HEK293 (cell line): Measurements from ENCODE around the gene KCNIP2.
A peak's percentile ranks its signal among the peaks of the same experiment; 100 is the strongest.

Experiments
- CTCF ChIA-PET: fragments of 350-600 bp; formaldehyde crosslinking; extraction: SDS; loops from one replicate; lab custom pipeline; 2021; ENCODE audit warnings: antibody characterized with exemption; lab: Yijun Ruan, JAX
- POLR2A ChIA-PET: fragments of 300-600 bp; formaldehyde crosslinking; extraction: SDS; loops from one replicate; lab custom pipeline; 2020; ENCODE audit warnings: antibody characterized with exemption, inconsistent platforms; lab: Yijun Ruan, JAX
- H3K27ac ChIP-seq: fragments of 200-500 bp; sonication (Bioruptor generic); 2 replicates; pipeline ENCODE4 v1.5.1; 2014; ENCODE audit warnings: low read depth, low read length, control low read depth, inconsistent platforms; ENCODE audit errors: extremely low read depth
- H3K36me3 ChIP-seq, 2 experiments: fragments of 200-500 bp in 1 of 2; sonication (Bioruptor generic) in 1 of 2; 1 replicate in 1 of 2; 2 replicates in 1 of 2; pipeline ENCODE4 v1.5.1; 2014 to 2017; ENCODE audit warnings: inconsistent platforms in 2 of 2, low read length in 2 of 2; ENCODE audit not compliant: control insufficient read depth in 2 of 2, insufficient read depth in 1 of 2
- H3K4me1 ChIP-seq: fragments of 200-500 bp; sonication (Bioruptor generic); 2 replicates; pipeline ENCODE4 v1.5.1; 2014; ENCODE audit warnings: mild to moderate bottlenecking, low read length, inconsistent platforms; ENCODE audit not compliant: control insufficient read depth, insufficient read depth
- H3K4me3 ChIP-seq: 2 replicates; pipeline ENCODE4 v1.5.1; 2011; ENCODE audit warnings: low read depth, mild to moderate bottlenecking, control low read depth, low read length, moderate library complexity
- H3K9me3 ChIP-seq: fragments of 200-500 bp; sonication (Bioruptor generic); 2 replicates; pipeline ENCODE4 v1.5.1; 2014; ENCODE audit warnings: low read depth, low read length, inconsistent platforms; ENCODE audit not compliant: control insufficient read depth, insufficient read depth
- BCL11B ChIP-seq: fragments of 450-650 bp; formaldehyde crosslinking; IDR thresholded peaks from 2 replicates; pipeline ENCODE4 v1.5.1; 2016; ENCODE audit warnings: low read depth, missing biosample characterization, missing genetic modification characterization
- GLIS1 ChIP-seq: fragments of 450-650 bp; formaldehyde crosslinking; IDR thresholded peaks from 2 replicates; pipeline ENCODE4 v1.5.1; 2016; ENCODE audit warnings: missing biosample characterization, missing genetic modification characterization
- PATZ1 ChIP-seq: fragments of 450-650 bp; formaldehyde crosslinking; IDR thresholded peaks from 2 replicates; pipeline ENCODE4 v1.5.1; 2016; ENCODE audit warnings: missing biosample characterization, missing genetic modification characterization
- ZBTB17 ChIP-seq: fragments of 450-650 bp; formaldehyde crosslinking; IDR thresholded peaks from 2 replicates; pipeline ENCODE4 v1.5.1; 2016; ENCODE audit warnings: missing biosample characterization, missing genetic modification characterization
- ZBTB20 ChIP-seq: fragments of 450-650 bp; formaldehyde crosslinking; IDR thresholded peaks from 2 replicates; pipeline ENCODE4 v1.5.1; 2016; ENCODE audit warnings: missing biosample characterization, missing genetic modification characterization
- ZBTB26 ChIP-seq: fragments of 450-650 bp; formaldehyde crosslinking; optimal IDR thresholded peaks from 2 replicates; pipeline ENCODE3; 2016; ENCODE audit warnings: missing biosample characterization, mild to moderate bottlenecking, missing genetic modification characterization
- ZBTB44 ChIP-seq: fragments of 450-650 bp; IDR thresholded peaks from 2 replicates; pipeline ENCODE4 v1.5.1; 2018; ENCODE audit warnings: missing biosample characterization, mild to moderate bottlenecking, missing genetic modification characterization
- ZBTB7A ChIP-seq: fragments of 450-650 bp; formaldehyde crosslinking; IDR thresholded peaks from 2 replicates; pipeline ENCODE4 v1.5.1; 2016; ENCODE audit warnings: low read depth, missing biosample characterization, missing genetic modification characterization
- ZEB2 ChIP-seq: fragments of 450-650 bp; formaldehyde crosslinking; IDR thresholded peaks from 2 replicates; pipeline ENCODE4 v1.5.1; 2016; ENCODE audit warnings: missing biosample characterization, missing genetic modification characterization
- ZNF10 ChIP-seq: fragments of 450-650 bp; formaldehyde crosslinking; IDR thresholded peaks from 2 replicates; pipeline ENCODE4 v1.5.1; 2017; ENCODE audit warnings: missing biosample characterization, missing genetic modification characterization
- ZNF112 ChIP-seq: fragments of 450-650 bp; formaldehyde crosslinking; IDR thresholded peaks from 2 replicates; pipeline ENCODE4 v1.5.0; 2017; ENCODE audit warnings: missing biosample characterization, missing genetic modification characterization
- ZNF18 ChIP-seq: fragments of 450-650 bp; formaldehyde crosslinking; IDR thresholded peaks from 2 replicates; pipeline ENCODE4 v1.5.1; 2016; ENCODE audit warnings: missing biosample characterization, missing genetic modification characterization
- ZNF211 ChIP-seq: fragments of 450-650 bp; formaldehyde crosslinking; IDR thresholded peaks from 2 replicates; pipeline ENCODE4 v1.5.1; 2016; ENCODE audit warnings: low read depth, missing biosample characterization, missing genetic modification characterization
- ZNF24 ChIP-seq: fragments of 450-650 bp; formaldehyde crosslinking; IDR thresholded peaks from 2 replicates; pipeline ENCODE4 v1.5.1; 2016; ENCODE audit warnings: missing biosample characterization, missing genetic modification characterization
- ZNF335 ChIP-seq: fragments of 450-650 bp; formaldehyde crosslinking; conservative IDR thresholded peaks from 2 replicates; pipeline ENCODE4 v1.5.1; 2016; ENCODE audit warnings: missing biosample characterization, missing genetic modification characterization
- ZNF350 ChIP-seq: fragments of 450-650 bp; formaldehyde crosslinking; IDR thresholded peaks from 2 replicates; pipeline ENCODE4 v1.5.0; 2017; ENCODE audit warnings: missing biosample characterization, mild to moderate bottlenecking, missing genetic modification characterization
- ZNF362 ChIP-seq: fragments of 450-650 bp; formaldehyde crosslinking; IDR thresholded peaks from 2 replicates; pipeline ENCODE4 v1.5.1; 2016; ENCODE audit warnings: missing biosample characterization, missing genetic modification characterization
- ZNF366 ChIP-seq: fragments of 450-650 bp; formaldehyde crosslinking; conservative IDR thresholded peaks from 2 replicates; pipeline ENCODE4 v1.5.1; 2016; ENCODE audit warnings: missing biosample characterization, missing genetic modification characterization
- ZNF426 ChIP-seq: fragments of 450-650 bp; formaldehyde crosslinking; IDR thresholded peaks from 2 replicates; pipeline ENCODE4 v1.5.1; 2017; ENCODE audit warnings: missing biosample characterization, missing genetic modification characterization, mild to moderate bottlenecking, inconsistent platforms, moderate library complexity
- ZNF473 ChIP-seq: fragments of 450-650 bp; formaldehyde crosslinking; IDR thresholded peaks from 2 replicates; pipeline ENCODE4 v1.5.1; 2017; ENCODE audit warnings: missing biosample characterization, missing genetic modification characterization
- ZNF48 ChIP-seq: fragments of 450-650 bp; formaldehyde crosslinking; IDR thresholded peaks from 2 replicates; pipeline ENCODE4 v1.5.1; 2016; ENCODE audit warnings: missing biosample characterization, missing genetic modification characterization
- ZNF600 ChIP-seq: fragments of 450-650 bp; formaldehyde crosslinking; IDR thresholded peaks from 2 replicates; pipeline ENCODE4 v1.5.1; 2016; ENCODE audit warnings: missing biosample characterization, missing genetic modification characterization
- ZNF610 ChIP-seq: fragments of 450-650 bp; formaldehyde crosslinking; IDR thresholded peaks from 2 replicates; pipeline ENCODE4 v1.5.1; 2016; ENCODE audit warnings: missing biosample characterization, missing genetic modification characterization, borderline replicate concordance
- ZNF626 ChIP-seq: fragments of 450-650 bp; sonication (Bioruptor Pico); formaldehyde crosslinking; IDR thresholded peaks from 2 replicates; pipeline ENCODE4 v1.5.1; 2018; ENCODE audit warnings: missing biosample characterization, missing genetic modification characterization, inconsistent platforms
- ZNF654 ChIP-seq: fragments of 450-650 bp; formaldehyde crosslinking; IDR thresholded peaks from 2 replicates; pipeline ENCODE4 v1.5.1; 2016; ENCODE audit warnings: low read depth, missing biosample characterization, missing genetic modification characterization
- ZNF658 ChIP-seq: fragments of 450-650 bp; formaldehyde crosslinking; IDR thresholded peaks from 2 replicates; pipeline ENCODE4; 2016; ENCODE audit warnings: missing biosample characterization, missing genetic modification characterization
- ZNF660 ChIP-seq: fragments of 450-650 bp; IDR thresholded peaks from 2 replicates; pipeline ENCODE4 v1.5.1; 2018; ENCODE audit warnings: missing biosample characterization, mild to moderate bottlenecking, missing genetic modification characterization
- ZNF792 ChIP-seq: fragments of 450-650 bp; formaldehyde crosslinking; IDR thresholded peaks from 2 replicates; pipeline ENCODE4 v1.5.1; 2016; ENCODE audit warnings: missing biosample characterization, missing genetic modification characterization
- ZSCAN23 ChIP-seq: fragments of 450-650 bp; formaldehyde crosslinking; IDR thresholded peaks from 2 replicates; pipeline ENCODE4 v1.5.1; 2016; ENCODE audit warnings: missing biosample characterization, missing genetic modification characterization
- ZSCAN30 ChIP-seq: fragments of 450-650 bp; IDR thresholded peaks from 2 replicates; pipeline ENCODE4 v1.5.1; 2018; ENCODE audit warnings: missing biosample characterization, mild to moderate bottlenecking, missing genetic modification characterization, moderate library complexity

Gene KCNIP2

GRCh38 chr10:101779544-101780186 lies 63.9 kb downstream of the KCNIP2 start (continued):
- TF ChIP-seq ZBTB7A (tag by site-specific recombination) (no peak; the same call in 1 of the 2 replicates), ZNF18 (tag by site-specific recombination) (no peak), ZBTB26 (tag by site-specific recombination) (peak; percentile 44), ZSCAN30 (peak; percentile 77; the same call in 1 of the 2 replicates), GLIS1 (tag by site-specific recombination) (peak; percentile 75), PATZ1 (tag by site-specific recombination) (peak; percentile 73), ZEB2 (tag by site-specific recombination) (peak; percentile 67), ZBTB17 (tag by site-specific recombination) (peak; percentile 72), ZNF335 (0 out of 2 replicates have a peak, but pooled peaks have one; percentile 13), ZNF426 (tag by site-specific recombination) (no peak), ZNF350 (tag by site-specific recombination) (no peak), ZSCAN23 (tag by site-specific recombination) (no peak), ZNF600 (tag by site-specific recombination) (peak; percentile 86), ZNF211 (tag by site-specific recombination) (no peak), ZNF24 (peak; percentile 78; the same call in 1 of the 2 replicates), ZNF658 (tag by site-specific recombination) (no peak), ZNF48 (tag by site-specific recombination) (no peak), ZNF792 (tag by site-specific recombination) (no peak)

- POLR2A ChIA-PET: no interaction called here
- Histone ChIP-seq H3K4me1 (peaks cover 18% of the 10 kb centered on the region), H3K36me3 (peaks cover 0 to 13% of the 10 kb centered on the region in 2 experiments; a peak in 1 of 3 replicates), H3K27ac (no peak overlapping the region), H3K4me3 (no peak overlapping the region), H3K9me3 (no peaks in the 10 kb centered on the region)
- CTCF ChIA-PET: interaction anchor here (0.6 to 8.1 kb wide), 6 partner anchors 92 to 566 kb away, joined by 3 to 203 read pairs (median 4); no protein-coding TSS in a partner anchor
- TF ChIP-seq ZNF366 (tag by site-specific recombination) (no peak), ZBTB7A (tag by site-specific recombination) (no peak), ZBTB44 (tag by site-specific recombination) (no peak), ZNF660 (tag by site-specific recombination) (no peak), ZNF112 (tag by site-specific recombination) (no peak), ZNF626 (no peak), ZNF654 (tag by site-specific recombination) (no peak), ZNF473 (tag by site-specific recombination) (no peak), BCL11B (tag by site-specific recombination) (no peak; the same call in 1 of the 2 replicates), ZNF362 (tag by site-specific recombination) (no peak), ZNF610 (peak; percentile 32; the same call in 1 of the 2 replicates), ZBTB20 (tag by site-specific recombination) (no peak; the same call in 1 of the 2 replicates), ZNF10 (no peak)
Measured at GRCh38 chr10:101778781-101779543, 64.6 kb downstream of the KCNIP2 start.
